A549 (cell line): ENCODE measurements around the gene NME3. TPM values are rescaled to one million over a fixed set of nuclear protein-coding genes. Genes with fewer than 3 reads are reported as not detected.

Experiments
- ATAC-seq, 2 experiments: fragments of 200-7000 bp in 1 of 2; fragments of >200 bp in 1 of 2; cut with Nextera tagmentation in 1 of 2; cut with Tn5 transposase in 1 of 2; 3 replicates each; pipeline versions ENCODE4 v1.8.0 to v1.9.1; 2018 to 2020; ENCODE audit warnings: mild to moderate bottlenecking in 1 of 2, moderate library complexity in 1 of 2
- CTCF ChIA-PET: fragments of 300-600 bp; sonication (Branson Sonifier 250); formaldehyde crosslinking; extraction: SDS; loops from one replicate; lab custom pipeline; 2021; ENCODE audit warnings: antibody characterized with exemption, inconsistent platforms; lab: Yijun Ruan, JAX
- POLR2A ChIA-PET: fragments of 350-600 bp; formaldehyde crosslinking; extraction: SDS; loops from one replicate; lab custom pipeline; 2021; ENCODE audit warnings: antibody characterized with exemption, inconsistent platforms; lab: Yijun Ruan, JAX
- DNase-seq, 2 experiments: peaks; one replicate each; pipeline versions ENCODE4 v3.0.0 to v3.0.0-alpha.2; 2011 to 2016; ENCODE audit warnings: low read depth in 1 of 2, low spot score in 1 of 2
- FAIRE-seq: peaks from 2 replicates; lab custom pipeline; 2011; peaks lifted over from hg19 to GRCh38; lab: Jason Lieb, UNC
- H3K27ac ChIP-seq, 2 experiments: fragments of >200 bp; sonication (Bioruptor Twin); formaldehyde crosslinking; 3 replicates each; pipeline ENCODE4 v1.5.1; 2016 to 2017
- H3K4me1 ChIP-seq: fragments of >200 bp; sonication (Bioruptor Twin); formaldehyde crosslinking; 3 replicates; pipeline ENCODE4 v1.6.1; 2016
- H3K4me2 ChIP-seq: fragments of >200 bp; sonication (Bioruptor Twin); formaldehyde crosslinking; 3 replicates; pipeline ENCODE4 v1.6.1; 2016
- H3K4me3 ChIP-seq: fragments of >200 bp; sonication (Bioruptor Twin); formaldehyde crosslinking; 3 replicates; pipeline ENCODE4 v1.5.1; 2016
- H3K9me3 ChIP-seq: fragments of >200 bp; sonication (Bioruptor Twin); formaldehyde crosslinking; 3 replicates; pipeline ENCODE4 v1.6.1; 2016
- ATOH8 ChIP-seq: fragments of 250-450 bp; sonication (Bioruptor Pico); IDR thresholded peaks from 2 replicates; pipeline ENCODE4 v1.5.0; 2020; ENCODE audit warnings: low read depth, mild to moderate bottlenecking, moderate library complexity
- BCL3 ChIP-seq: fragments of >200 bp; sonication (Bioruptor Twin); formaldehyde crosslinking; IDR thresholded peaks from 3 replicates; pipeline ENCODE4 v1.6.1; 2016
- CBX2 ChIP-seq: fragments of 200-600 bp; sonication (generic); IDR thresholded peaks from 2 replicates; pipeline ENCODE4 v1.6.1; 2016; ENCODE audit warnings: low read depth, mild to moderate bottlenecking, borderline replicate concordance
- CHD2 ChIP-seq: fragments of 150-350 bp; IDR thresholded peaks from 2 replicates; pipeline ENCODE4 v1.6.1; 2014; ENCODE audit warnings: low read length; ENCODE audit not compliant: partially characterized antibody
- CTCF ChIP-seq: fragments of >200 bp; sonication (Bioruptor Twin); formaldehyde crosslinking; IDR thresholded peaks from 3 replicates; pipeline ENCODE4 v1.5.1; 2016
- E2F6 ChIP-seq: IDR thresholded peaks from 2 replicates; pipeline ENCODE4 v1.6.1; 2012; ENCODE audit warnings: low read depth, borderline replicate concordance
- EHF ChIP-seq: fragments of 250-450 bp; sonication (Bioruptor Pico); IDR thresholded peaks from 2 replicates; pipeline ENCODE4 v1.5.0; 2020; ENCODE audit warnings: mild to moderate bottlenecking
- ELK1 ChIP-seq: fragments of 150-350 bp; IDR thresholded peaks from 2 replicates; pipeline ENCODE4 v1.6.1; 2014; ENCODE audit warnings: low read depth, mild to moderate bottlenecking, low read length
- EP300 ChIP-seq, 2 experiments: fragments of >200 bp; sonication (Bioruptor Twin); formaldehyde crosslinking; IDR thresholded peaks; 2 replicates in 1 of 2; 3 replicates in 1 of 2; pipeline ENCODE4 v1.6.1; 2016 to 2017
- FOSL2 ChIP-seq, 2 experiments: fragments of 450-650 bp in 1 of 2; fragments of >200 bp in 1 of 2; sonication (Bioruptor Twin) in 1 of 2; formaldehyde crosslinking; IDR thresholded peaks; 2 replicates each; pipeline versions ENCODE4 v1.5.0 to v1.6.1; 2016 to 2020; ENCODE audit warnings: mild to moderate bottlenecking in 1 of 2, moderate library complexity in 1 of 2
- GATA3 ChIP-seq: IDR thresholded peaks from 2 replicates; pipeline ENCODE4 v1.6.1; 2012; ENCODE audit warnings: borderline replicate concordance
- HES2 ChIP-seq: fragments of >200 bp; sonication (Bioruptor Twin); formaldehyde crosslinking; IDR thresholded peaks from 2 replicates; pipeline ENCODE4 v1.6.1; 2016
- HMGXB4 ChIP-seq: fragments of 250-450 bp; sonication (Bioruptor Pico); IDR thresholded peaks from 2 replicates; pipeline ENCODE4 v1.5.0; 2021; ENCODE audit warnings: mild to moderate bottlenecking, moderate library complexity, borderline replicate concordance
- HOXB5 ChIP-seq: fragments of 250-450 bp; sonication (Bioruptor Pico); IDR thresholded peaks from 2 replicates; pipeline ENCODE4 v1.5.0; 2020; ENCODE audit warnings: mild to moderate bottlenecking, moderate library complexity
- JUNB ChIP-seq: fragments of >200 bp; sonication (Bioruptor Twin); formaldehyde crosslinking; IDR thresholded peaks from 2 replicates; pipeline ENCODE4 v1.6.1; 2016
- KDM1A ChIP-seq: fragments of 200-600 bp; sonication (generic); IDR thresholded peaks from 2 replicates; pipeline ENCODE4 v1.6.1; 2016; ENCODE audit warnings: low read depth, mild to moderate bottlenecking
- KDM5A ChIP-seq: fragments of 200-600 bp; sonication (generic); IDR thresholded peaks from 2 replicates; pipeline ENCODE4 v1.6.1; 2016; ENCODE audit warnings: antibody characterized with exemption, mild to moderate bottlenecking
- MYC ChIP-seq: IDR thresholded peaks from 2 replicates; pipeline ENCODE4 v1.6.1; 2012; ENCODE audit warnings: mild to moderate bottlenecking, inconsistent platforms, low read length, improper control_type of control experiment, borderline replicate concordance
- PHF8 ChIP-seq: fragments of 200-600 bp; sonication (generic); IDR thresholded peaks from 2 replicates; pipeline ENCODE4 v1.6.1; 2016; ENCODE audit warnings: low read depth, mild to moderate bottlenecking, antibody characterized with exemption, moderate library complexity, borderline replicate concordance
- POLR2AphosphoS2 ChIP-seq: conservative IDR thresholded peaks from 2 replicates; pipeline ENCODE4 v1.6.1; 2012; ENCODE audit warnings: low read length, improper control_type of control experiment, inconsistent platforms
- RAD21 ChIP-seq, 2 experiments: fragments of >200 bp in 1 of 2; sonication (Bioruptor Twin) in 1 of 2; formaldehyde crosslinking in 1 of 2; IDR thresholded peaks in 1 of 2; conservative IDR thresholded peaks in 1 of 2; 2 replicates in 1 of 2; 3 replicates in 1 of 2; pipeline ENCODE4 v1.6.1; 2012 to 2018; ENCODE audit warnings: inconsistent platforms in 1 of 2
- RARB ChIP-seq: fragments of 250-450 bp; sonication (Bioruptor Pico); IDR thresholded peaks from 2 replicates; pipeline ENCODE4 v1.8.0; 2021; ENCODE audit warnings: mild to moderate bottlenecking, moderate library complexity
- TP53 ChIP-seq: fragments of 250-450 bp; sonication (Bioruptor Pico); IDR thresholded peaks from 2 replicates; pipeline ENCODE4 v1.5.0; 2021; ENCODE audit warnings: mild to moderate bottlenecking, moderate library complexity
- ZC3H11A ChIP-seq: fragments of 450-650 bp; IDR thresholded peaks from 2 replicates; pipeline ENCODE4 v1.6.1; 2014; ENCODE audit warnings: antibody characterized with exemption, mild to moderate bottlenecking
- ZFP36 ChIP-seq: fragments of 450-650 bp; IDR thresholded peaks from 2 replicates; pipeline ENCODE4 v1.6.1; 2014; ENCODE audit warnings: borderline replicate concordance; ENCODE audit not compliant: partially characterized antibody
- ZNF302 ChIP-seq: fragments of 250-450 bp; sonication (Bioruptor Pico); IDR thresholded peaks from 2 replicates; pipeline ENCODE4 v1.9.0; 2021; ENCODE audit warnings: inconsistent platforms, mild to moderate bottlenecking, moderate library complexity
- WGBS: methylation state at CpG from one replicate; pipeline ENCODE4 v1.1.6; 2017; ENCODE audit errors: missing lambda C conversion rate; 5-methylcytosine and 5-hydroxymethylcytosine counted together
- polyA plus RNA-seq, 4 experiments: library from polyadenylated mRNA; depleted of rRNA in 3 of 4; stranded (reverse); fragments of >200 nt; fragmentation: RNase III in 1 of 4; extraction: RNeasy Plus Mini Kit Qiagen cat#74134 plus additional on column Dnase treatment in 1 of 4; gene quantifications; 2 replicates in 3 of 4; 3 replicates in 1 of 4; pipeline ENCODE4 v1.2.3, GENCODE V29; 2011 to 2017

The NME3 gene
- polyA plus RNA-seq, 2 of the 4 experiments (the other 2 are of a cell fraction) = 15.2 to 49.9 TPM

- DNase-seq (no peak), FAIRE-seq (no peak), ATAC-seq (no peak)
- Histone ChIP-seq H3K4me1 (no peaks in the 10 kb centered on the region), H3K4me2 (no peak overlapping the region), H3K4me3 (no peak overlapping the region), H3K9me3 (no peaks in the 10 kb centered on the region), H3K27ac (no peak overlapping the region)
- TF ChIP-seq MYC = no peak
- no peak for TF ChIP-seq ATOH8
- no peak for TF ChIP-seq POLR2AphosphoS2
- no peak for TF ChIP-seq HMGXB4 (CRISPR knock-in tag)
- TF ChIP-seq FOSL2 (IDR thresholded peaks at IDR 0.05) = no peak
- no peak for TF ChIP-seq FOSL2 (CRISPR knock-in tag; IDR thresholded peaks at IDR 0.05)
- no peak for TF ChIP-seq BCL3
- no peak for TF ChIP-seq EHF (CRISPR knock-in tag)
- TF ChIP-seq RAD21 (conservative IDR thresholded peaks at IDR 0.05 in 1 of 2, IDR thresholded peaks at IDR 0.05 in 1 of 2) = no peak
- TF ChIP-seq RARB (CRISPR knock-in tag) = no peak
- TF ChIP-seq PHF8 = no peak
- no peak for TF ChIP-seq EP300 (IDR thresholded peaks at IDR 0.05)
- no peak for TF ChIP-seq KDM5A
- CTCF ChIA-PET = interaction anchor here (0.8 to 1.4 kb wide), 5 partner anchors 12 to 66 kb away, joined by 3 to 6 read pairs (median 4); partner anchors contain the start of genes EME2, MAPK8IP3 and MRPS34
- POLR2A ChIA-PET = no interaction called here
- 95% methylated on average over 31 of the region's 37 CpGs for WGBS
Observed at GRCh38 chr16:1757714-1758461, 13.5 kb downstream of the NME3 start.

- no peaks in the 10 kb centered on the region for H3K4me1 ChIP-seq
- H3K4me2 ChIP-seq = no peak overlapping the region
- FAIRE-seq = no peak
- no peaks in the 10 kb centered on the region for H3K9me3 ChIP-seq
- 94% methylated on average over 12 of the region's 12 CpGs for WGBS
- ChIA-PET CTCF (interaction anchor here (0.8 to 2.0 kb wide), 3 partner anchors 9 to 48 kb away, joined by 4 to 9 read pairs (median 6); partner anchors contain the start of gene MAPK8IP3), POLR2A (interaction anchor here (1.6 kb wide), 1 partner anchor 18 kb away, joined by 4 read pairs; the partner anchor contains the start of genes EME2 and MRPS34)
- DNase-seq = no peak
- H3K27ac ChIP-seq = no peak overlapping the region
- H3K4me3 ChIP-seq = no peak overlapping the region
- no peak for ATAC-seq
- TF ChIP-seq E2F6 = no peak
- TF ChIP-seq GATA3 = no peak
- no peak for TF ChIP-seq CTCF
- no peak for TF ChIP-seq HES2
- TF ChIP-seq JUNB = no peak
- TF ChIP-seq ELK1 = no peak
- TF ChIP-seq KDM1A = no peak
- no peak for TF ChIP-seq ZFP36
- no peak for TF ChIP-seq TP53 (CRISPR knock-in tag)
- no peak for TF ChIP-seq HOXB5 (CRISPR knock-in tag)
- TF ChIP-seq CHD2 = no peak
- TF ChIP-seq ZC3H11A = no peak
- TF ChIP-seq ZNF302 = no peak
- no peak for TF ChIP-seq BCL3
- no peak for TF ChIP-seq CBX2
Observed at GRCh38 chr16:1754204-1754603, 17.1 kb downstream of the NME3 start.
